HEK293 (cell line): ENCODE results near the gene C6orf120.
A peak's percentile ranks its signal among the peaks of the same experiment; 100 is the strongest.

Experiments used
- BCL11B ChIP-seq: fragments of 450-650 bp; formaldehyde crosslinking; IDR thresholded peaks from 2 replicates; pipeline ENCODE4 v1.5.1; 2016; ENCODE audit warnings: low read depth, missing biosample characterization, missing genetic modification characterization
- GLI2 ChIP-seq: fragments of 450-650 bp; formaldehyde crosslinking; IDR thresholded peaks from 2 replicates; pipeline ENCODE4; 2017; ENCODE audit warnings: missing biosample characterization, missing genetic modification characterization, low read depth, borderline replicate concordance
- GLI4 ChIP-seq: fragments of 450-650 bp; formaldehyde crosslinking; IDR thresholded peaks from 2 replicates; pipeline ENCODE4 v1.5.1; 2016; ENCODE audit warnings: missing biosample characterization, missing genetic modification characterization
- GLIS2 ChIP-seq: fragments of 450-650 bp; formaldehyde crosslinking; IDR thresholded peaks from 2 replicates; pipeline ENCODE4 v1.5.1; 2016; ENCODE audit warnings: missing biosample characterization, missing genetic modification characterization
- HOXC10 ChIP-seq: sonication (generic); formaldehyde crosslinking; IDR thresholded peaks from 2 replicates; pipeline ENCODE4 v1.8.1; 2023; ENCODE audit warnings: mild to moderate bottlenecking, missing genetic modification reagents
- KLF8 ChIP-seq: fragments of 450-650 bp; formaldehyde crosslinking; IDR thresholded peaks from 2 replicates; pipeline ENCODE4 v1.5.1; 2016; ENCODE audit warnings: missing biosample characterization, missing genetic modification characterization
- KLF9 ChIP-seq: fragments of 450-650 bp; formaldehyde crosslinking; IDR thresholded peaks from 2 replicates; pipeline ENCODE4 v1.5.1; 2016; ENCODE audit warnings: missing biosample characterization, missing genetic modification characterization, low read depth
- OSR2 ChIP-seq: fragments of 450-650 bp; formaldehyde crosslinking; IDR thresholded peaks from 2 replicates; pipeline ENCODE4 v1.5.1; 2016; ENCODE audit warnings: missing biosample characterization, missing genetic modification characterization
- REPIN1 ChIP-seq: fragments of 450-650 bp; formaldehyde crosslinking; IDR thresholded peaks from 2 replicates; pipeline ENCODE4 v1.5.1; 2017; ENCODE audit warnings: missing biosample characterization, missing genetic modification characterization, low read depth
- SCRT2 ChIP-seq: fragments of 450-650 bp; formaldehyde crosslinking; IDR thresholded peaks from 2 replicates; pipeline ENCODE4 v1.5.1; 2016; ENCODE audit warnings: missing biosample characterization, missing genetic modification characterization
- SP3 ChIP-seq: fragments of 450-650 bp; formaldehyde crosslinking; IDR thresholded peaks from 2 replicates; pipeline ENCODE4 v1.5.1; 2016; ENCODE audit warnings: missing biosample characterization, missing genetic modification characterization
- YY2 ChIP-seq: fragments of 450-650 bp; formaldehyde crosslinking; IDR thresholded peaks from 2 replicates; pipeline ENCODE4 v1.5.1; 2016; ENCODE audit warnings: missing biosample characterization, missing genetic modification characterization
- ZBTB1 ChIP-seq: fragments of 450-650 bp; formaldehyde crosslinking; IDR thresholded peaks from 2 replicates; pipeline ENCODE4 v1.5.1; 2016; ENCODE audit warnings: missing biosample characterization, missing genetic modification characterization
- ZBTB21 ChIP-seq: fragments of 450-650 bp; formaldehyde crosslinking; IDR thresholded peaks from 2 replicates; pipeline ENCODE4 v1.5.1; 2017; ENCODE audit warnings: missing biosample characterization, missing genetic modification characterization
- ZNF121 ChIP-seq: fragments of 450-650 bp; formaldehyde crosslinking; IDR thresholded peaks from 2 replicates; pipeline ENCODE4 v1.5.1; 2016; ENCODE audit warnings: missing biosample characterization, missing genetic modification characterization
- ZNF138 ChIP-seq: fragments of 450-650 bp; formaldehyde crosslinking; IDR thresholded peaks from 2 replicates; pipeline ENCODE4 v1.5.1; 2016; ENCODE audit warnings: missing biosample characterization, missing genetic modification characterization, borderline replicate concordance
- ZNF146 ChIP-seq: fragments of 450-650 bp; formaldehyde crosslinking; IDR thresholded peaks from 2 replicates; pipeline ENCODE4 v1.5.1; 2016; ENCODE audit warnings: missing biosample characterization, missing genetic modification characterization
- ZNF157 ChIP-seq: fragments of 450-650 bp; formaldehyde crosslinking; IDR thresholded peaks from 2 replicates; pipeline ENCODE4 v1.5.1; 2016; ENCODE audit warnings: missing biosample characterization, missing genetic modification characterization
- ZNF248 ChIP-seq: fragments of 450-650 bp; formaldehyde crosslinking; IDR thresholded peaks from 2 replicates; pipeline ENCODE4 v1.5.1; 2017; ENCODE audit warnings: missing biosample characterization, missing genetic modification characterization
- ZNF266 ChIP-seq: fragments of 450-650 bp; formaldehyde crosslinking; IDR thresholded peaks from 2 replicates; pipeline ENCODE4 v1.5.1; 2016; ENCODE audit warnings: missing biosample characterization, missing genetic modification characterization, low read depth
- ZNF311 ChIP-seq: fragments of 450-650 bp; formaldehyde crosslinking; IDR thresholded peaks from 2 replicates; pipeline ENCODE4 v1.5.1; 2017; ENCODE audit warnings: missing biosample characterization, missing genetic modification characterization, borderline replicate concordance
- ZNF324 ChIP-seq: fragments of 450-650 bp; formaldehyde crosslinking; IDR thresholded peaks from 2 replicates; pipeline ENCODE4 v1.5.1; 2016; ENCODE audit warnings: missing biosample characterization, missing genetic modification characterization
- ZNF394 ChIP-seq: fragments of 450-650 bp; formaldehyde crosslinking; IDR thresholded peaks from 2 replicates; pipeline ENCODE4 v1.5.1; 2016; ENCODE audit warnings: missing biosample characterization, missing genetic modification characterization, mild to moderate bottlenecking, moderate library complexity, borderline replicate concordance
- ZNF473 ChIP-seq: fragments of 450-650 bp; formaldehyde crosslinking; IDR thresholded peaks from 2 replicates; pipeline ENCODE4 v1.5.1; 2017; ENCODE audit warnings: missing biosample characterization, missing genetic modification characterization
- ZNF561 ChIP-seq: fragments of 450-650 bp; IDR thresholded peaks from 2 replicates; pipeline ENCODE4 v1.5.1; 2018; ENCODE audit warnings: missing biosample characterization, missing genetic modification characterization, borderline replicate concordance
- ZNF571 ChIP-seq: fragments of 450-650 bp; formaldehyde crosslinking; IDR thresholded peaks from 2 replicates; pipeline ENCODE4 v1.5.0; 2017; ENCODE audit warnings: missing biosample characterization, missing genetic modification characterization
- ZNF600 ChIP-seq: fragments of 450-650 bp; formaldehyde crosslinking; IDR thresholded peaks from 2 replicates; pipeline ENCODE4 v1.5.1; 2016; ENCODE audit warnings: missing biosample characterization, missing genetic modification characterization
- ZNF610 ChIP-seq: fragments of 450-650 bp; formaldehyde crosslinking; IDR thresholded peaks from 2 replicates; pipeline ENCODE4 v1.5.1; 2016; ENCODE audit warnings: missing biosample characterization, missing genetic modification characterization, borderline replicate concordance
- ZNF626 ChIP-seq: fragments of 450-650 bp; sonication (Bioruptor Pico); formaldehyde crosslinking; IDR thresholded peaks from 2 replicates; pipeline ENCODE4 v1.5.1; 2018; ENCODE audit warnings: missing biosample characterization, missing genetic modification characterization, inconsistent platforms
- ZNF629 ChIP-seq: fragments of 450-650 bp; formaldehyde crosslinking; IDR thresholded peaks from 2 replicates; pipeline ENCODE4 v1.5.1; 2017; ENCODE audit warnings: missing biosample characterization, missing genetic modification characterization
- ZNF701 ChIP-seq: fragments of 450-650 bp; formaldehyde crosslinking; IDR thresholded peaks from 2 replicates; pipeline ENCODE4 v1.5.1; 2016; ENCODE audit warnings: missing biosample characterization, missing genetic modification characterization
- ZNF776 ChIP-seq: fragments of 450-650 bp; formaldehyde crosslinking; IDR thresholded peaks from 2 replicates; pipeline ENCODE4 v1.5.0; 2017; ENCODE audit warnings: missing biosample characterization, missing genetic modification characterization, borderline replicate concordance
- ZNF837 ChIP-seq: fragments of 450-650 bp; formaldehyde crosslinking; IDR thresholded peaks from 2 replicates; pipeline ENCODE4 v1.5.1; 2016; ENCODE audit warnings: missing biosample characterization, missing genetic modification characterization
- ZSCAN23 ChIP-seq: fragments of 450-650 bp; formaldehyde crosslinking; IDR thresholded peaks from 2 replicates; pipeline ENCODE4 v1.5.1; 2016; ENCODE audit warnings: missing biosample characterization, missing genetic modification characterization
- TF ChIP-seq, protein P1 (sequence below): fragments of 450-650 bp; formaldehyde crosslinking; IDR thresholded peaks from 2 replicates; pipeline ENCODE4 v1.5.1; 2016; ENCODE audit warnings: missing biosample characterization, missing genetic modification characterization
- TF ChIP-seq, protein P2 (sequence below): fragments of 450-650 bp; formaldehyde crosslinking; IDR thresholded peaks from 2 replicates; pipeline ENCODE4 v1.5.1; 2016; ENCODE audit warnings: missing biosample characterization, missing genetic modification characterization
- TF ChIP-seq, protein P3 (sequence below): IDR thresholded peaks from 2 replicates; pipeline ENCODE4 v1.6.1; 2011; ENCODE audit warnings: mild to moderate bottlenecking, low read depth, low read length, borderline replicate concordance
- TF ChIP-seq, protein P4 (sequence below): fragments of 450-650 bp; formaldehyde crosslinking; IDR thresholded peaks from 2 replicates; pipeline ENCODE4 v1.5.1; 2016; ENCODE audit warnings: missing biosample characterization, missing genetic modification characterization

The C6orf120 gene

DNA sequence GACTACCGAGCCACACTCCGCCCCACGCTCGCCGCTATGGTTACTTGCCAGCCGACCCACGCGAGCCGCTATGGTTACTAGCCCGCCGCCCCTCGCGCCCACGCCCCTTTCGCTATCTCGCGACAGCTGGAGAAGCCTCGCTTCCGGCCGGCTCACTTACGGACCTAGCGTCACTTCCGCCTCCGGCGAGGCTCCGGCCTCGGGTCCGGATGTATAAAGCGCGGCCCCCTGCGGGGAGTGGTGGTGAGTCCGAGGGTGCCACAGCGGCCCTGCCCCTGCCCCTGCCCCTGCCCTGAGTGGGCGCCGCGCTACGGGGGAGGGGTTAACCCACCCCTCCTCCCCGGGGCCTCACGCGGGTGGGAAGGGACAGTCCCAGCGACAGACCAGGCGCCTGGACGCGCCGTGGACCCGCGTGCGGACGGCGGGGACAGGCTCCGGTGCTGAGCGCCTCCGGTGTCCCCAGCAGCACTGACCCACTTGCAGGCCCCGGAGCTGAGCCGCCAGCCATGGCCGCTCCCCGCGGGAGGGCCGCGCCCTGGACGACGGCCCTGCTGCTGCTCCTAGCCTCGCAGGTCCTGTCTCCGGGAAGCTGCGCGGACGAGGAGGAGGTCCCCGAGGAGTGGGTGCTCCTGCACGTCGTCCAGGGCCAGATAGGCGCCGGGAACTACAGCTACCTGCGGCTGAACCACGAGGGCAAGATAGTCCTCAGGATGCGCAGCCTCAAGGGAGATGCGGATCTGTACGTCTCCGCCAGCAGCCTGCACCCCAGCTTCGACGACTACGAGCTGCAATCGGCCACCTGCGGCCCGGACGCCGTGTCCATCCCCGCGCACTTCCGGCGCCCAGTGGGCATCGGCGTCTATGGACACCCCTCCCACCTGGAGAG is at the start of gene C6orf120, which contains the start of gene WDR27 (continued):
- no peak for TF ChIP-seq GLI2 (tag by site-specific recombination)
- TF ChIP-seq ZNF610 = no peak
- TF ChIP-seq ZNF394 (tag by site-specific recombination) = peak; percentile 98
- TF ChIP-seq, protein P1, sequence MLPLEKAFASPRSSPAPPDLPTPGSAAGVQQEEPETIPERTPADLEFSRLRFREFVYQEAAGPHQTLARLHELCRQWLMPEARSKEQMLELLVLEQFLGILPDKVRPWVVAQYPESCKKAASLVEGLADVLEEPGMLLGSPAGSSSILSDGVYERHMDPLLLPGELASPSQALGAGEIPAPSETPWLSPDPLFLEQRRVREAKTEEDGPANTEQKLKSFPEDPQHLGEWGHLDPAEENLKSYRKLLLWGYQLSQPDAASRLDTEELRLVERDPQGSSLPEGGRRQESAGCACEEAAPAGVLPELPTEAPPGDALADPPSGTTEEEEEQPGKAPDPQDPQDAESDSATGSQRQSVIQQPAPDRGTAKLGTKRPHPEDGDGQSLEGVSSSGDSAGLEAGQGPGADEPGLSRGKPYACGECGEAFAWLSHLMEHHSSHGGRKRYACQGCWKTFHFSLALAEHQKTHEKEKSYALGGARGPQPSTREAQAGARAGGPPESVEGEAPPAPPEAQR (tag by site-specific recombination) = no peak
- TF ChIP-seq ZNF138 (tag by site-specific recombination) = no peak
- 0 out of 2 replicates have a peak, but pooled peaks have one; percentile 12 for TF ChIP-seq ZNF121
- peak; percentile 34 for TF ChIP-seq ZNF600 (tag by site-specific recombination)
- TF ChIP-seq ZBTB1 (tag by site-specific recombination) = no peak
- TF ChIP-seq ZBTB21 = 0 out of 2 replicates have a peak, but pooled peaks have one; percentile 54
- no peak for TF ChIP-seq GLI4
- no peak for TF ChIP-seq ZNF626
- TF ChIP-seq REPIN1 (tag by site-specific recombination) = no peak
- no peak; the same call in 1 of the 2 replicates for TF ChIP-seq ZNF837
- no peak for TF ChIP-seq YY2 (tag by site-specific recombination)
- TF ChIP-seq SCRT2 = peak; percentile 64
- no peak for TF ChIP-seq ZNF311 (tag by site-specific recombination)
- TF ChIP-seq ZNF157 (tag by site-specific recombination) = no peak
- no peak for TF ChIP-seq ZNF146 (tag by site-specific recombination)
- TF ChIP-seq, protein P2, sequence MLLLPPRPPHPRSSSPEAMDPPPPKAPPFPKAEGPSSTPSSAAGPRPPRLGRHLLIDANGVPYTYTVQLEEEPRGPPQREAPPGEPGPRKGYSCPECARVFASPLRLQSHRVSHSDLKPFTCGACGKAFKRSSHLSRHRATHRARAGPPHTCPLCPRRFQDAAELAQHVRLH (tag by site-specific recombination) = no peak; the same call in 1 of the 2 replicates
- no peak for TF ChIP-seq ZNF776 (tag by site-specific recombination)
- TF ChIP-seq GLIS2 = peak; percentile 90
- TF ChIP-seq, protein P3, sequence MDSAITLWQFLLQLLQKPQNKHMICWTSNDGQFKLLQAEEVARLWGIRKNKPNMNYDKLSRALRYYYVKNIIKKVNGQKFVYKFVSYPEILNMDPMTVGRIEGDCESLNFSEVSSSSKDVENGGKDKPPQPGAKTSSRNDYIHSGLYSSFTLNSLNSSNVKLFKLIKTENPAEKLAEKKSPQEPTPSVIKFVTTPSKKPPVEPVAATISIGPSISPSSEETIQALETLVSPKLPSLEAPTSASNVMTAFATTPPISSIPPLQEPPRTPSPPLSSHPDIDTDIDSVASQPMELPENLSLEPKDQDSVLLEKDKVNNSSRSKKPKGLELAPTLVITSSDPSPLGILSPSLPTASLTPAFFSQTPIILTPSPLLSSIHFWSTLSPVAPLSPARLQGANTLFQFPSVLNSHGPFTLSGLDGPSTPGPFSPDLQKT = no peak; the same call in 1 of the 2 replicates
- TF ChIP-seq ZNF629 (tag by site-specific recombination) = peak; percentile 76
- TF ChIP-seq ZNF266 (tag by site-specific recombination) = no peak
- TF ChIP-seq, protein P4, sequence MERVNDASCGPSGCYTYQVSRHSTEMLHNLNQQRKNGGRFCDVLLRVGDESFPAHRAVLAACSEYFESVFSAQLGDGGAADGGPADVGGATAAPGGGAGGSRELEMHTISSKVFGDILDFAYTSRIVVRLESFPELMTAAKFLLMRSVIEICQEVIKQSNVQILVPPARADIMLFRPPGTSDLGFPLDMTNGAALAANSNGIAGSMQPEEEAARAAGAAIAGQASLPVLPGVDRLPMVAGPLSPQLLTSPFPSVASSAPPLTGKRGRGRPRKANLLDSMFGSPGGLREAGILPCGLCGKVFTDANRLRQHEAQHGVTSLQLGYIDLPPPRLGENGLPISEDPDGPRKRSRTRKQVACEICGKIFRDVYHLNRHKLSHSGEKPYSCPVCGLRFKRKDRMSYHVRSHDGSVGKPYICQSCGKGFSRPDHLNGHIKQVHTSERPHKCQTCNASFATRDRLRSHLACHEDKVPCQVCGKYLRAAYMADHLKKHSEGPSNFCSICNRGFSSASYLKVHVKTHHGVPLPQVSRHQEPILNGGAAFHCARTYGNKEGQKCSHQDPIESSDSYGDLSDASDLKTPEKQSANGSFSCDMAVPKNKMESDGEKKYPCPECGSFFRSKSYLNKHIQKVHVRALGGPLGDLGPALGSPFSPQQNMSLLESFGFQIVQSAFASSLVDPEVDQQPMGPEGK (tag by site-specific recombination) = peak; percentile 65
- no peak for TF ChIP-seq ZNF571 (tag by site-specific recombination)
- no peak for TF ChIP-seq ZNF473
- no peak for TF ChIP-seq ZSCAN23 (tag by site-specific recombination)
- 0 out of 2 replicates have a peak, but pooled peaks have one; percentile 4 for TF ChIP-seq ZNF324
- TF ChIP-seq BCL11B (tag by site-specific recombination) = no peak; the same call in 1 of the 2 replicates
- no peak; the same call in 1 of the 2 replicates for TF ChIP-seq HOXC10 (CRISPR knock-in tag)
- TF ChIP-seq ZNF701 (tag by site-specific recombination) = no peak
- TF ChIP-seq ZNF248 (tag by site-specific recombination) = no peak
- TF ChIP-seq KLF9 = peak; percentile 99
- peak; percentile 96 for TF ChIP-seq SP3
- peak; percentile 92 for TF ChIP-seq KLF8 (tag by site-specific recombination)
- TF ChIP-seq OSR2 (tag by site-specific recombination) = no peak
- TF ChIP-seq ZNF561 (tag by site-specific recombination) = no peak; the same call in 1 of the 2 replicates
